ENCODE data around the gene TCF4. TPM values are rescaled to one million over a fixed set of nuclear protein-coding genes. Genes with fewer than 3 reads are reported as not detected.

Gene TCF4
- total RNA-seq, 1 donor from 2014 or later = 204 TPM

- ATAC-seq (no peak), DNase-seq (ENCODE audit: low spot score) (no peak)
- intact Hi-C loops (cut with DNase I) = no loop called here
Measured at GRCh38 chr18:55588870-55589595, 1.0 kb upstream of the TCF4 start.

- no peak for ATAC-seq
- no peak for DNase-seq (ENCODE audit: low spot score)
- intact Hi-C loops (cut with DNase I) = no loop called here
Measured at GRCh38 chr18:55587418-55588110, 428 bp downstream of the TCF4 start.

- intact Hi-C loops (cut with DNase I) = no loop called here
- DNase-seq (ENCODE audit: low spot score) (no peak), ATAC-seq (no peak)
Measured at GRCh38 chr18:55585920-55586561, 2.0 kb downstream of the TCF4 start.

GRCh38 chr18:55585065-55585919 is 2.7 kb downstream of the TCF4 start:
- no peak for ATAC-seq
- DNase-seq (ENCODE audit: low spot score) = no peak
- intact Hi-C loops (cut with DNase I) = no loop called here

GRCh38 chr18:55584201-55584600 is 3.8 kb downstream of the TCF4 start:
- ATAC-seq (no peak), DNase-seq (ENCODE audit: low spot score) (no peak)
- intact Hi-C loops (cut with DNase I) = no loop called here

GRCh38 chr18:55582325-55582724 is 5.7 kb downstream of the TCF4 start:
- DNase-seq (ENCODE audit: low spot score) (no peak), ATAC-seq (no peak)
- intact Hi-C loops (cut with DNase I) = no loop called here

- DNase-seq (ENCODE audit: low spot score) (no peak), ATAC-seq (no peak)
- intact Hi-C loops (cut with DNase I) = no loop called here
Measured at GRCh38 chr18:55579501-55580270, 8.3 kb downstream of the TCF4 start.

- intact Hi-C loops (cut with DNase I) = no loop called here
- DNase-seq (ENCODE audit: low spot score) (no peak), ATAC-seq (no peak)
Measured at GRCh38 chr18:55577812-55578539, 10.0 kb downstream of the TCF4 start.

- ATAC-seq = no peak
- intact Hi-C loops (cut with DNase I) = no loop called here
- DNase-seq (ENCODE audit: low spot score) = no peak
Measured at GRCh38 chr18:55576001-55576400, 12.0 kb downstream of the TCF4 start.

- DNase-seq (ENCODE audit: low spot score) = no peak
- intact Hi-C loops (cut with DNase I) = no loop called here
- no peak for ATAC-seq
Measured at GRCh38 chr18:55575066-55575465, 12.9 kb downstream of the TCF4 start.

- intact Hi-C loops (cut with DNase I) = no loop called here
- ATAC-seq (no peak), DNase-seq (ENCODE audit: low spot score) (no peak)
Measured at GRCh38 chr18:55573386-55573785, 14.6 kb downstream of the TCF4 start.

GRCh38 chr18:55570966-55571365 is 17.0 kb downstream of the TCF4 start:
- no peak for DNase-seq (ENCODE audit: low spot score)
- no peak for ATAC-seq
- intact Hi-C loops (cut with DNase I) = no loop called here

- intact Hi-C loops (cut with DNase I) = no loop called here
- ATAC-seq (no peak), DNase-seq (ENCODE audit: low spot score) (no peak)
Measured at GRCh38 chr18:55566456-55566935, 21.5 kb downstream of the TCF4 start.

- DNase-seq (ENCODE audit: low spot score) = no peak
- no peak for ATAC-seq
- intact Hi-C loops (cut with DNase I) = no loop called here
Measured at GRCh38 chr18:55559739-55560138, 28.3 kb downstream of the TCF4 start.

- DNase-seq (ENCODE audit: low spot score) (no peak), ATAC-seq (no peak)
- intact Hi-C loops (cut with DNase I) = no loop called here
Measured at GRCh38 chr18:55557211-55557610, 30.8 kb downstream of the TCF4 start.

GRCh38 chr18:55555395-55556027 is 32.5 kb downstream of the TCF4 start:
- ATAC-seq (no peak), DNase-seq (ENCODE audit: low spot score) (no peak)
- intact Hi-C loops (cut with DNase I) = no loop called here

GRCh38 chr18:55552526-55553189 is 35.3 kb downstream of the TCF4 start:
- intact Hi-C loops (cut with DNase I) = no loop called here
- DNase-seq (ENCODE audit: low spot score) (no peak), ATAC-seq (no peak)

All from sciatic nerve (tissue), 2 donors.